ENCODE measurements around the gene SH3RF1.

The SH3RF1 gene

GRCh38 chr4:169259271-169259670 lies 11.5 kb downstream of the SH3RF1 start:
- TF ChIP-seq CTCF (IDR thresholded peaks at IDR 0.05; ENCODE audit: control insufficient read depth, insufficient read depth, low read depth, low read length, missing control alignments): no peak
- no peak for DNase-seq (ENCODE audit: low read depth)
- H3K4me3 ChIP-seq (ENCODE audit: control insufficient read depth, low read depth, low read length): no peak overlapping the region

DNA sequence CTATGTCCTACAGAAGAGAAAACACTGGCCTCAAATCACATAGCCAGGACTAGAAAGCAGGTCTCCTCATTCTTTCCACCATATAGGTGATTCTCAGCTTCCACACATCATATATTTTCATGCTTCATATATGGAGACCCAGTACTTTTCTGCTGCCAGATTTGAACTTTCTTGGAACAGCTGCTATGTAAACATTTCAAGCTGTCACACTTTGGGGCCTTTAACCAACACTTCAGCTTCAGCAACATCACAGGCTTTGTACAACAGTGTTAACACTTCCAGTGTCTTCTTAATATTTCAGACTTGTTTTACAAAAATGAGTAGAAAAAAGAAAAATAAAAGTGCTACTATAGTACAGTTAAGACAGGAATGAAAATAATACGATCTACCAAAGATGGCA lies 12.6 kb downstream of the SH3RF1 start:
- no peak for DNase-seq (ENCODE audit: low read depth)
- no peak for TF ChIP-seq CTCF (IDR thresholded peaks at IDR 0.05; ENCODE audit: control insufficient read depth, insufficient read depth, low read depth, low read length, missing control alignments)
- H3K4me3 ChIP-seq (ENCODE audit: control insufficient read depth, low read depth, low read length): no peak overlapping the region

- no peak for DNase-seq (ENCODE audit: low read depth)
- no peak for TF ChIP-seq CTCF (IDR thresholded peaks at IDR 0.05; ENCODE audit: control insufficient read depth, insufficient read depth, low read depth, low read length, missing control alignments)
- no peak overlapping the region for H3K4me3 ChIP-seq (ENCODE audit: control insufficient read depth, low read depth, low read length)
These were observed 13.6 kb downstream of the SH3RF1 start for GRCh38 chr4:169256856-169257761.

GRCh38 chr4:169256101-169256612 lies 14.6 kb downstream of the SH3RF1 start:
- DNase-seq (ENCODE audit: low read depth): no peak
- H3K4me3 ChIP-seq (ENCODE audit: control insufficient read depth, low read depth, low read length): no peak overlapping the region
- no peak for TF ChIP-seq CTCF (IDR thresholded peaks at IDR 0.05; ENCODE audit: control insufficient read depth, insufficient read depth, low read depth, low read length, missing control alignments)

- no peak overlapping the region for H3K4me3 ChIP-seq (ENCODE audit: control insufficient read depth, low read depth, low read length)
- peak; percentile 53 for DNase-seq (ENCODE audit: low read depth)
These were observed 16.2 kb downstream of the SH3RF1 start for GRCh38 chr4:169254546-169254983.

DNA sequence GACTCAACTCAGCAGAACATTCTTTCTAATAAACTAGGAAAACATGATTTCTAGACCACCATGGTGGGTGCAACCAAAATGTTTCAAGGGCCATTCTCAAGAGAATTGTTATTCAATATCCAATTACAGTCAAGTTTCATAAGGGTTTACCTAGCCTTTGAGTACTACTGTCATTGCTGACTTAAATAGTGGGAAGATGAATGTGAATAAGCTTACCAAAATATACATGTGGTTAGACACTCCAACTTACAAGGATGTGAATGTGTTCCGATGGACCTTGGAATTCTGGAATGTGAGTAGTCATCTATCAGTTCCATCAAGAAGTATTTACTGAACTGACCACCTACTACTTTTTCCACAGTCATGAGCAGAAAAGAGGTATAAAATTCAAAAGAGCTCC lies 16.9 kb downstream of the SH3RF1 start:
- no peak for TF ChIP-seq CTCF (IDR thresholded peaks at IDR 0.05; ENCODE audit: control insufficient read depth, insufficient read depth, low read depth, low read length, missing control alignments)
- no peak overlapping the region for H3K4me3 ChIP-seq (ENCODE audit: control insufficient read depth, low read depth, low read length)
- DNase-seq (ENCODE audit: low read depth): peak; percentile 75

More at GRCh38 chr4:169254546-169254983, 16.2 kb downstream of the SH3RF1 start:
- TF ChIP-seq CTCF (IDR thresholded peaks at IDR 0.05; ENCODE audit: control insufficient read depth, insufficient read depth, low read depth, low read length, missing control alignments): no peak

Measured in AG09309 (cell line).